Measurements from ENCODE around the gene ZNF362.

- TF ChIP-seq, protein P1, sequence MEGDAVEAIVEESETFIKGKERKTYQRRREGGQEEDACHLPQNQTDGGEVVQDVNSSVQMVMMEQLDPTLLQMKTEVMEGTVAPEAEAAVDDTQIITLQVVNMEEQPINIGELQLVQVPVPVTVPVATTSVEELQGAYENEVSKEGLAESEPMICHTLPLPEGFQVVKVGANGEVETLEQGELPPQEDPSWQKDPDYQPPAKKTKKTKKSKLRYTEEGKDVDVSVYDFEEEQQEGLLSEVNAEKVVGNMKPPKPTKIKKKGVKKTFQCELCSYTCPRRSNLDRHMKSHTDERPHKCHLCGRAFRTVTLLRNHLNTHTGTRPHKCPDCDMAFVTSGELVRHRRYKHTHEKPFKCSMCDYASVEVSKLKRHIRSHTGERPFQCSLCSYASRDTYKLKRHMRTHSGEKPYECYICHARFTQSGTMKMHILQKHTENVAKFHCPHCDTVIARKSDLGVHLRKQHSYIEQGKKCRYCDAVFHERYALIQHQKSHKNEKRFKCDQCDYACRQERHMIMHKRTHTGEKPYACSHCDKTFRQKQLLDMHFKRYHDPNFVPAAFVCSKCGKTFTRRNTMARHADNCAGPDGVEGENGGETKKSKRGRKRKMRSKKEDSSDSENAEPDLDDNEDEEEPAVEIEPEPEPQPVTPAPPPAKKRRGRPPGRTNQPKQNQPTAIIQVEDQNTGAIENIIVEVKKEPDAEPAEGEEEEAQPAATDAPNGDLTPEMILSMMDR (IDR thresholded peaks at IDR 0.05) = no peak
- no peak for TF ChIP-seq POLR2A (IDR thresholded peaks at IDR 0.05)
Observed at GRCh38 chr1:33337441-33337840, 81.1 kb downstream of the ZNF362 start.

Measured in adrenal gland (tissue), 5 donors.